Aorta (tissue), 4 donors: ENCODE results near the gene NAPA. TPM values are rescaled to one million over a fixed set of nuclear protein-coding genes. Genes with fewer than 3 reads are reported as not detected.

Experiments
- polyA plus RNA-seq, 2 donors: library from polyadenylated mRNA; stranded (reverse); fragments of 200-250 nt; gene quantifications; one replicate each; pipeline ENCODE4 v1.2.3, GENCODE V29; 2013
- total RNA-seq, 2 donors: library from RNA; stranded (reverse); fragmentation: NEBNext Ultra II Directional; extraction: Animal tissue kit (Norgen Biotek cat#: 25700); gene quantifications; one replicate each; pipeline ENCODE4 v1.2.1, GENCODE V29; 2021
- donor health status: healthy with polysubstance abuse.
- donor health status: Bipolar disorder and iron deficiency.
- donor health status: DM: no; HTN: no; CAD: no.
- donor health status: DM: yes; HTN: yes; CAD: no.

The NAPA gene
- total and polyA plus RNA-seq, 4 donors: 61.7 to 94.0 (median 71.7) TPM

Other genes starting within 250 kb of the NAPA start
- 10 to 100 TPM; 26.2 to 48.0 TPM for gene INAFM1, start 240.2 kb downstream of the NAPA start, total RNA-seq
- gene INAFM1, start 240.2 kb downstream of the NAPA start, polyA plus RNA-seq: 10 to 100 TPM in 1 of 2 donors, 1 to 10 TPM in 1; 5.4 to 81.7 TPM
- 10 to 100 TPM; 38.7 to 52.7 TPM for gene C5AR1, start 205.2 kb downstream of the NAPA start, total RNA-seq
- gene C5AR1, start 205.2 kb downstream of the NAPA start, polyA plus RNA-seq: 10 to 100 TPM in 1 of 2 donors, 1 to 10 TPM in 1; 7.9 to 12.5 TPM
- gene C5AR2, start 182.9 kb downstream of the NAPA start, total RNA-seq: 10 to 100 TPM in 1 of 2 donors, 1 to 10 TPM in 1; 8.0 to 13.6 TPM
- gene C5AR2, start 182.9 kb downstream of the NAPA start, polyA plus RNA-seq: under 1 TPM; 0.20 to 0.38 TPM
- 10 to 100 TPM in 1 of 2 donors, 1 to 10 TPM in 1; 8.9 to 14.6 TPM for gene DHX34, start 165.7 kb downstream of the NAPA start, total RNA-seq
- 10 to 100 TPM in 1 of 2 donors, 1 to 10 TPM in 1; 1.5 to 10.3 TPM for gene DHX34, start 165.7 kb downstream of the NAPA start, polyA plus RNA-seq
- 10 to 100 TPM in 1 of 2 donors, 1 to 10 TPM in 1; 7.7 to 19.6 TPM for gene MEIS3, start 95.5 kb downstream of the NAPA start, total RNA-seq
- 1 to 10 TPM in 1 of 2 donors, under 1 TPM in 1; 0.75 to 3.9 TPM for gene MEIS3, start 95.5 kb downstream of the NAPA start, polyA plus RNA-seq
- gene SLC8A2, start 43.2 kb downstream of the NAPA start, total RNA-seq: under 1 TPM; 0.23 to 0.72 TPM
- gene SLC8A2, start 43.2 kb downstream of the NAPA start, polyA plus RNA-seq: not detected
- 1 to 10 TPM; 3.0 to 4.3 TPM for gene KPTN, start 30.8 kb downstream of the NAPA start, total RNA-seq
- gene KPTN, start 30.8 kb downstream of the NAPA start, polyA plus RNA-seq: 10 to 100 TPM; 12.3 to 24.8 TPM
- under 1 TPM; 0.13 to 0.30 TPM for gene ZNF541, start 58.1 kb upstream of the NAPA start, total RNA-seq
- gene ZNF541, start 58.1 kb upstream of the NAPA start, polyA plus RNA-seq: under 1 TPM in 1 of 2 donors, not detected in 1; 0.38 TPM
- 10 to 100 TPM; 12.3 to 17.9 TPM for gene BICRA, start 94.1 kb upstream of the NAPA start, total RNA-seq
- gene BICRA, start 94.1 kb upstream of the NAPA start, polyA plus RNA-seq: 10 to 100 TPM in 1 of 2 donors, under 1 TPM in 1; 0.88 to 12.3 TPM
- gene EHD2, start 198.4 kb upstream of the NAPA start, total RNA-seq: 100 to 1,000 TPM; 170 to 189 TPM
- gene EHD2, start 198.4 kb upstream of the NAPA start, polyA plus RNA-seq: 100 to 1,000 TPM in 1 of 2 donors, 10 to 100 TPM in 1; 38.4 to 121 TPM
- gene NOP53, start 230.5 kb upstream of the NAPA start, total RNA-seq: 100 to 1,000 TPM; 214 to 319 TPM
- 100 to 1,000 TPM; 446 to 680 TPM for gene NOP53, start 230.5 kb upstream of the NAPA start, polyA plus RNA-seq